NCI-H460 (cell line): ENCODE data around the gene TLCD1. TPM values are rescaled to one million over a fixed set of nuclear protein-coding genes. Genes with fewer than 3 reads are reported as not detected.
"Not testable (repeated sequence)": the region's sequence is repeated elsewhere in the genome, so short reads cannot be mapped to it uniquely, and the experiment has no call there.

Source experiments
- DNase-seq: peaks from one replicate; pipeline ENCODE4 v3.0.0-alpha.2; 2016; ENCODE audit warnings: low read depth; ENCODE audit errors: extremely low read depth
- total RNA-seq: library from RNA; depleted of rRNA; stranded (reverse); fragments of >200 nt; shearing (Covaris generic); gene quantifications from 2 replicates; pipeline ENCODE4 v1.2.3, GENCODE V29; 2014

Gene TLCD1
- total RNA-seq, 1 experiment from 2014 or later, result 27.9 TPM

- no peak for DNase-seq
Observed at GRCh38 chr17:28747801-28748750, 22.0 kb upstream of the TLCD1 start.

GRCh38 chr17:28747051-28747691, 21.1 kb upstream of the TLCD1 start:
- no peak for DNase-seq

GRCh38 chr17:28746611-28747050, 20.6 kb upstream of the TLCD1 start:
- no peak for DNase-seq

- no peak for DNase-seq
Observed at GRCh38 chr17:28745786-28746411, 19.9 kb upstream of the TLCD1 start.

- no peak for DNase-seq
Observed at GRCh38 chr17:28744972-28745785, 19.1 kb upstream of the TLCD1 start.

GRCh38 chr17:28744104-28744971, 18.3 kb upstream of the TLCD1 start:
- no peak for DNase-seq

- DNase-seq, result peak; percentile 80
Observed at GRCh38 chr17:28743243-28744103, 17.4 kb upstream of the TLCD1 start, which contains the start of gene TRAF4. Gene TRAF4, plus strand, starts transcription at chr17:28744011. Its CDS starts 102 bp downstream, at chr17:28744113.

- DNase-seq, result no peak
Observed at GRCh38 chr17:28741358-28742349, 15.6 kb upstream of the TLCD1 start.

GRCh38 chr17:28740406-28741357, 14.6 kb upstream of the TLCD1 start:
- DNase-seq, result no peak

GRCh38 chr17:28738680-28739384, 12.8 kb upstream of the TLCD1 start:
- no peak for DNase-seq

- no peak for DNase-seq
Observed at GRCh38 chr17:28737770-28738679, 12.0 kb upstream of the TLCD1 start.

GRCh38 chr17:28737316-28737715, 11.3 kb upstream of the TLCD1 start:
- DNase-seq, result no peak

GRCh38 chr17:28735913-28736769, 10.1 kb upstream of the TLCD1 start:
- not testable (repeated sequence) for DNase-seq
